Measurements from ENCODE around the gene OLR1.

- no peak for TF ChIP-seq CTCF (IDR thresholded peaks at IDR 0.05; ENCODE audit: low read length)
- TF ChIP-seq EZH2 (optimal IDR thresholded peaks at IDR 0.05; ENCODE audit: low read depth, low read length) = no peak
Measured at GRCh38 chr12:10121278-10121677, 50.7 kb downstream of the OLR1 start.
